Activated CD8-positive, alpha-beta T cell treated with anti-CD3 and anti-CD28 coated beads, Interleukin-2, amount 10 ng/mL, durations not matched to agents 7 days and 5 days (primary cell): ENCODE data around the gene MAMSTR. TPM values are rescaled to one million over a fixed set of nuclear protein-coding genes. Genes with fewer than 3 reads are reported as not detected.
"Not testable (repeated sequence)": the region's sequence is repeated elsewhere in the genome, so short reads cannot be mapped to it uniquely, and the experiment has no call there.

Experiments used
- ATAC-seq: fragments of 150-1000 bp; cut with Tn5 transposase; one replicate; pipeline ENCODE4 v1.10.0; 2021; ENCODE audit warnings: moderate library complexity
- CTCF ChIA-PET: fragments of 350-600 bp; sonication (Branson Sonifier 250); formaldehyde crosslinking; loops from one replicate; lab custom pipeline; 2021; ENCODE audit warnings: antibody characterized with exemption; lab: Charles Lee
- POLR2A ChIA-PET: fragments of 350-600 bp; sonication (Branson Sonifier 250); formaldehyde crosslinking; loops from one replicate; lab custom pipeline; 2021; ENCODE audit warnings: antibody characterized with exemption; lab: Charles Lee
- DNase-seq: peaks from one replicate; pipeline ENCODE4 v3.0.0-alpha.2; 2020
- H3K27ac Mint-ChIP-seq: one replicate; pipeline ENCODE4 v1.8.0; 2021; ENCODE audit warnings: mild to moderate bottlenecking, mixed read lengths
- H3K27me3 Mint-ChIP-seq: one replicate; pipeline ENCODE4 v1.8.0; 2021; ENCODE audit warnings: low read depth, mixed read lengths
- H3K36me3 Mint-ChIP-seq: one replicate; pipeline ENCODE4 v1.8.0; 2021; ENCODE audit warnings: low read depth, mixed read lengths
- H3K4me1 Mint-ChIP-seq: one replicate; pipeline ENCODE4 v1.8.0; 2021; ENCODE audit warnings: low read depth, mixed read lengths
- H3K4me3 Mint-ChIP-seq: one replicate; pipeline ENCODE4 v1.8.0; 2021; ENCODE audit warnings: mild to moderate bottlenecking, mixed read lengths
- H3K9me3 Mint-ChIP-seq: one replicate; pipeline ENCODE4 v1.8.0; 2022; ENCODE audit warnings: mixed read lengths; ENCODE audit not compliant: insufficient read depth
- total RNA-seq, 2 experiments: library from RNA; stranded (reverse); gene quantifications; one replicate each; pipeline ENCODE4 v1.2.3, GENCODE V29; 2021

MAMSTR gene, protein sequence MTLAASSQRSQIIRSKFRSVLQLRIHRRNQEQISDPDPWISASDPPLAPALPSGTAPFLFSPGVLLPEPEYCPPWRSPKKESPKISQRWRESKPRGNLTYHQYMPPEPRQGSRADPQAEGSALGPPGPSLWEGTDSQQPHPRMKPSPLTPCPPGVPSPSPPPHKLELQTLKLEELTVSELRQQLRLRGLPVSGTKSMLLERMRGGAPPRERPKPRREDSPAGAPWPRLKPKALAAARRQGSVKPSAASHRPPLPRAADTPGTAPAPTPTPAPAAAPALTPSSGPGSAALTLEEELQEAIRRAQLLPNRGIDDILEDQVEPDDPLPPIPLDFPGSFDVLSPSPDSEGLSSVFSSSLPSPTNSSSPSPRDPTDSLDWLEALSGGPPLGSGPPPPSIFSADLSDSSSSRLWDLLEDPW
- 1 to 10 TPM in 1 of 2 experiments, under 1 TPM in 1; 0.79 to 1.3 TPM for total RNA-seq

DNA sequence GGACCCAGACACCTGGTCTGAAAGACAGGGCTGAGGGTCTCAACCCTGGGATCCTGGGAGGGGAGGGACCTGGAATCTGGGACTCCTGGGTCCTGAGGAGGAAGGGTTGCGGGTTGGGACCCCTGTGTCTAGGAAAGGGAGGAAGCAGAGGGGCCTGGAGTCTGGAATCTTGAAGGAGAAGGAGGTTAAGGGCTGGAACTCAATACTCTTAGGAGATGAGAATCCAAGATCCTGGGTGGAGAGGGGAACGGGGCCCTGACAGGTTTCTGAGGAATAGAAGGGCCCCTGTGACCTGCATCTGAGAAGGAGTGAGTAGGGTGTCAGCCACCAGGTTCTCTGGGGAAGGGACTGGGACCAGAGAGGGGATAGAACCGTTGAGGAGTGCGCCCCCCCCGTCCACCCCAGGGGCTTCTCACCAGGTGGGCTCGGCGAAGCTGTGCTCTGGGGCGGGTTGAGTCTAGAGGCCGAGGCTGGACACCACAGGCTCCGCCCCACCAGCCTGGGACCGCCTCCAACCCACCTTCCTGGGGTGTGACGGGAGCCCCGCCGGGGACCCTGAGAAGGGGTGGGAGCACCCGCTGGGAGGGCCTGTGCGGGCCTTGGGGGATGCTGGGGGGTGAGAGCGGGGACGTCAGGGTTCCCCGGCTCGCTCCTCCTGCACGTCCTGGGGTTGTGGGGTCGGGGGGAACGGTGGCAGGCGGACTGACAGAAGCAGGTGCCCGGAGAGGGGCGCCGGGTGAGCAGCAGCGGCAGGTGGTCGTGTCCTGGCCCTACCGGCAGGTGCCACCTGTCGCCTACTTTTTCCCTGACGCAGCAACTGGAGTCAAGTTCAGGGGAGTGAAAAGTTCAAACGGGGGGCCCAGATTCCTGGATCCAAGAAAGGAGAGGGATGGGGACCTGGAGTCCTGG, at the start of gene MAMSTR:
Gene MAMSTR (minus strand): TSS at position 463 of the 909 bp plus-strand sequence. CDS start 694 bp downstream, outside the sequence.
- ChIA-PET POLR2A (no interaction called here), CTCF (no interaction called here)
- DNase-seq: no peak
- Mint-ChIP-seq H3K27ac (peak within 1 kb of the TSS; percentile 97), H3K4me3 (peak within 1 kb of the TSS; percentile 86), H3K36me3 (no peaks in the 10 kb centered on the region), H3K9me3 (no peaks in the 10 kb centered on the region), H3K4me1 (peaks cover 25% of the 10 kb centered on the region), H3K27me3 (peaks cover 2% of the 10 kb centered on the region)
- no peak for ATAC-seq

- Mint-ChIP-seq H3K9me3 (no peaks in the 10 kb centered on the region), H3K27me3 (peaks cover 20% of the 10 kb centered on the region), H3K4me3 (no peak overlapping the region), H3K4me1 (no peaks in the 10 kb centered on the region), H3K27ac (no peak overlapping the region), H3K36me3 (no peaks in the 10 kb centered on the region)
- ChIA-PET CTCF (interaction anchor here (0.7 to 0.9 kb wide), 4 partner anchors 18 to 131 kb away, joined by 3 to 4 read pairs (median 4); no protein-coding TSS in a partner anchor), POLR2A (no interaction called here)
- ATAC-seq (no peak), DNase-seq (no peak)
Measured at GRCh38 chr19:48768994-48769713, 49.6 kb upstream of the MAMSTR start.

DNA sequence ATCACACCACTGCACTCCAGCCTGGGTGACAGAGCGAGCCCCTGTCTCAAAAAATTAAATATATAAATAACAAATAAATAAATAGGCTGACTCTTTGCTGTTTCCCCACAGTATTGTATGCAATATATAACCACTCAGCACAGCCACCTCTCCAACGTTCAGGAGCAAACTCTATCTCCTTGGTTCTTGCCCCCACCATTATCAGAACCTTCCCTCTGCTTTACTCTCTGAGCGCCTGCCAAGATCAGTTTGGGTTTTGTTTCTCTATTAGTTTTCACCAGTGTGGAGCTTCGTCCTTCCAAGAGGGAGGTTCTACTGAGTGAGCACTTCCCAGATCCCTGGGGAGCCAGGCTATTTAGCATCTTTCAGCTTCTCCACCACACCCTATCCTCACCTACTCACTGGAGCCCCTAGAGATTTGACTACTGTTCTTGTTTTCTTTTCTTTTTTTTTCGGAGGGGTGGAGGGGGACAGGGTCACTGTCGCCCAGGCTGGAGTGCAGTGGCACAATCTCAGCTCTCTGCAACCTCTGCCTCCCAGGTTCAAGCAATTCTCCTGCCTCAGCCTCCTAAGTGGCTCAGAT, 48.7 kb upstream of the MAMSTR start:
- H3K4me1 Mint-ChIP-seq, H3K36me3 Mint-ChIP-seq, H3K9me3 Mint-ChIP-seq, H3K27ac Mint-ChIP-seq, H3K4me3 Mint-ChIP-seq, ATAC-seq, POLR2A ChIA-PET, DNase-seq: not testable (repeated sequence)
- CTCF ChIA-PET: interaction anchor here (1.1 kb wide), 1 partner anchor 27 kb away, joined by 3 read pairs; no protein-coding TSS in a partner anchor
- H3K27me3 Mint-ChIP-seq: peaks cover 20% of the 10 kb centered on the region

DNA sequence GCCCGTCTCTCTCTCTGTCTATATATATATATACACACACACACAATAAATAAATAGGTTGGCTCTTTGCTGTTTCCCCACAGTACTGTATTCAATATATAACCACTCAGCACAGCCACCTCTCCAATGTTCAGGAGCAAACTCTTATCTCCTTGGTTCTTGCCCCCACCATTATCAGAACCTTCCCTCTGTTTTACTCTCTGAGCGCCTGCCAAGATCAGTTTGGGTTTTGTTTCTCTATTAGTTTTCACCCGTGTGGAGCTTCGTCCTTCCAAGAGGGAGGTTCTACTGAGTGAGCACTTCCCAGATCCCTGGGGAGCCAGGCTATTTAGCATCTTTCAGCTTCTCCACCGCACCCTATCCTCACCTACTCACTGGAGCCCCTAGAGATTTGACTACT, 46.3 kb upstream of the MAMSTR start:
- H3K4me3 Mint-ChIP-seq, H3K4me1 Mint-ChIP-seq, H3K36me3 Mint-ChIP-seq, DNase-seq, CTCF ChIA-PET, ATAC-seq, H3K9me3 Mint-ChIP-seq, H3K27ac Mint-ChIP-seq, POLR2A ChIA-PET: not testable (repeated sequence)
- peaks cover 21% of the 10 kb centered on the region for H3K27me3 Mint-ChIP-seq

- ChIA-PET POLR2A (interaction anchor here (0.7 kb wide), 1 partner anchor 16 kb away, joined by 3 read pairs; no protein-coding TSS in a partner anchor), CTCF (interaction anchor here (1.1 to 1.8 kb wide), 2 partner anchors 35 to 82 kb away, joined by 3 to 6 read pairs; no protein-coding TSS in a partner anchor)
- H3K4me1 Mint-ChIP-seq: peaks cover 12% of the 10 kb centered on the region
- DNase-seq (no peak), ATAC-seq (peak; percentile 36)
- H3K36me3 Mint-ChIP-seq: no peaks in the 10 kb centered on the region
- H3K4me3 Mint-ChIP-seq: no peak overlapping the region
- peaks cover 8% of the 10 kb centered on the region for H3K27me3 Mint-ChIP-seq
- H3K9me3 Mint-ChIP-seq: no peaks in the 10 kb centered on the region
- peak overlapping the region; percentile 55 for H3K27ac Mint-ChIP-seq
Measured at GRCh38 chr19:48760504-48761205, 41.1 kb upstream of the MAMSTR start.

DNA sequence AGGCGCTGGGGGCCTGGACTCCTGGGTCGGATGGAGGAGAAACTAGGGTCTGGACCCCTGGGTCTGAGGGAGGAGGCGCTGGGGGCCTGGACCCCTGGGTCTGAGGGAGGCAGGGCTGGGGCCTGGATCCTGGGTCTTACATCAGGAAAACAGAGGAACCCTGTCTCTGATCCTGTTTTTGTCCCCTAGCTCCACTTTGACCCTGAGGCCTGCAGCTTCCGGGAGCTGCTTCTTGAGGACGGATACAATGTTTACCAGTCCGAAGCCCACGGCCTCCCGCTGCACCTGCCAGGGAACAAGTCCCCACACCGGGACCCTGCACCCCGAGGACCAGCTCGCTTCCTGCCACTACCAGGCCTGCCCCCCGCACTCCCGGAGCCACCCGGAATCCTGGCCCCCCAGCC, 38.2 kb upstream of the MAMSTR start:
- Mint-ChIP-seq H3K4me1 (peaks cover 21% of the 10 kb centered on the region), H3K36me3 (no peaks in the 10 kb centered on the region), H3K9me3 (no peaks in the 10 kb centered on the region), H3K27me3 (peaks cover 21% of the 10 kb centered on the region), H3K27ac (no peak overlapping the region), H3K4me3 (no peak overlapping the region)
- ChIA-PET POLR2A (no interaction called here), CTCF (interaction anchor here (0.6 kb wide), 1 partner anchor 677 kb away, joined by 3 read pairs; no protein-coding TSS in a partner anchor)
- no peak for DNase-seq
- no peak for ATAC-seq

- Mint-ChIP-seq H3K27me3 (peaks cover 22% of the 10 kb centered on the region), H3K27ac (no peak overlapping the region), H3K9me3 (no peaks in the 10 kb centered on the region), H3K4me1 (peaks cover 22% of the 10 kb centered on the region), H3K36me3 (no peaks in the 10 kb centered on the region), H3K4me3 (no peak overlapping the region)
- DNase-seq: no peak
- ChIA-PET POLR2A (no interaction called here), CTCF (no interaction called here)
- ATAC-seq: no peak
Measured at GRCh38 chr19:48757089-48757675, 37.7 kb upstream of the MAMSTR start.

DNA sequence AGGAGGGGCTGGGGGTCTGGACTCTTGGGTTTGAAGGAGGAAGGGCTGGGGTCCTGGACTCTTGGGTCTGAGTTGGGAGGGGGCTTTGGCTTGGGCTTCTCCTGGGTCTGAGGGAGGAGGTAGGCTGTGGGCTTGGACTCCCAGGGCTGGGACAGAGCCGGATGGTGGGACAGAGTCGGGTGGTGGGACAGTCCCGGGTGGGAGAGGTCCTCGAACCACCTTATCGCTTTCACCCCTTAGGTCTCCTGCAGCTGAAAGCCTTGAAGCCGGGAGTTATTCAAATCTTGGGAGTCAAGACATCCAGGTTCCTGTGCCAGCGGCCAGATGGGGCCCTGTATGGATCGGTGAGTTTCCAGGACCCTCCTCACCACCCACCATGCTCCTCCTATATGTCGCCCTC, 37.2 kb upstream of the MAMSTR start:
- no peaks in the 10 kb centered on the region for H3K36me3 Mint-ChIP-seq
- no peak overlapping the region for H3K27ac Mint-ChIP-seq
- H3K27me3 Mint-ChIP-seq: peaks cover 24% of the 10 kb centered on the region
- peaks cover 24% of the 10 kb centered on the region for H3K4me1 Mint-ChIP-seq
- POLR2A ChIA-PET: no interaction called here
- H3K4me3 Mint-ChIP-seq: no peak overlapping the region
- ATAC-seq (no peak), DNase-seq (no peak)
- H3K9me3 Mint-ChIP-seq: no peaks in the 10 kb centered on the region
- CTCF ChIA-PET: no interaction called here

- H3K4me1 Mint-ChIP-seq: peaks cover 26% of the 10 kb centered on the region
- peaks cover 22% of the 10 kb centered on the region for H3K27me3 Mint-ChIP-seq
- H3K4me3 Mint-ChIP-seq: no peak overlapping the region
- POLR2A ChIA-PET: no interaction called here
- no peaks in the 10 kb centered on the region for H3K9me3 Mint-ChIP-seq
- DNase-seq: no peak
- no peaks in the 10 kb centered on the region for H3K36me3 Mint-ChIP-seq
- H3K27ac Mint-ChIP-seq: no peak overlapping the region
- CTCF ChIA-PET: interaction anchor here (0.5 kb wide), 1 partner anchor 655 kb away, joined by 3 read pairs; no protein-coding TSS in a partner anchor
- no peak for ATAC-seq
Measured at GRCh38 chr19:48756212-48756611, 36.7 kb upstream of the MAMSTR start.

GRCh38 chr19:48755787-48756186, 36.3 kb upstream of the MAMSTR start:
- H3K4me3 Mint-ChIP-seq: no peak overlapping the region
- CTCF ChIA-PET: interaction anchor here (0.5 kb wide), 1 partner anchor 655 kb away, joined by 3 read pairs; no protein-coding TSS in a partner anchor
- POLR2A ChIA-PET: no interaction called here
- ATAC-seq: no peak
- H3K4me1 Mint-ChIP-seq: peaks cover 25% of the 10 kb centered on the region
- H3K36me3 Mint-ChIP-seq: no peaks in the 10 kb centered on the region
- H3K9me3 Mint-ChIP-seq: no peaks in the 10 kb centered on the region
- DNase-seq: no peak
- no peak overlapping the region for H3K27ac Mint-ChIP-seq
- peaks cover 22% of the 10 kb centered on the region for H3K27me3 Mint-ChIP-seq
